ENCODE measurements around the gene IFNAR2.

- TF ChIP-seq EP300 (IDR thresholded peaks at IDR 0.05) (no peak), CTCF (IDR thresholded peaks at IDR 0.05) (no peak), POLR2AphosphoS5 (IDR thresholded peaks at IDR 0.05) (no peak), POLR2A (IDR thresholded peaks at IDR 0.05) (no peak)
Measured at GRCh38 chr21:33244082-33244778, 14.5 kb downstream of the IFNAR2 start.
